ENCODE results near the gene COMT. TPM values are rescaled to one million over a fixed set of nuclear protein-coding genes. Genes with fewer than 3 reads are reported as not detected.

COMT gene
- total RNA-seq, 1 donor from 2014 or later: 221 TPM

DNA sequence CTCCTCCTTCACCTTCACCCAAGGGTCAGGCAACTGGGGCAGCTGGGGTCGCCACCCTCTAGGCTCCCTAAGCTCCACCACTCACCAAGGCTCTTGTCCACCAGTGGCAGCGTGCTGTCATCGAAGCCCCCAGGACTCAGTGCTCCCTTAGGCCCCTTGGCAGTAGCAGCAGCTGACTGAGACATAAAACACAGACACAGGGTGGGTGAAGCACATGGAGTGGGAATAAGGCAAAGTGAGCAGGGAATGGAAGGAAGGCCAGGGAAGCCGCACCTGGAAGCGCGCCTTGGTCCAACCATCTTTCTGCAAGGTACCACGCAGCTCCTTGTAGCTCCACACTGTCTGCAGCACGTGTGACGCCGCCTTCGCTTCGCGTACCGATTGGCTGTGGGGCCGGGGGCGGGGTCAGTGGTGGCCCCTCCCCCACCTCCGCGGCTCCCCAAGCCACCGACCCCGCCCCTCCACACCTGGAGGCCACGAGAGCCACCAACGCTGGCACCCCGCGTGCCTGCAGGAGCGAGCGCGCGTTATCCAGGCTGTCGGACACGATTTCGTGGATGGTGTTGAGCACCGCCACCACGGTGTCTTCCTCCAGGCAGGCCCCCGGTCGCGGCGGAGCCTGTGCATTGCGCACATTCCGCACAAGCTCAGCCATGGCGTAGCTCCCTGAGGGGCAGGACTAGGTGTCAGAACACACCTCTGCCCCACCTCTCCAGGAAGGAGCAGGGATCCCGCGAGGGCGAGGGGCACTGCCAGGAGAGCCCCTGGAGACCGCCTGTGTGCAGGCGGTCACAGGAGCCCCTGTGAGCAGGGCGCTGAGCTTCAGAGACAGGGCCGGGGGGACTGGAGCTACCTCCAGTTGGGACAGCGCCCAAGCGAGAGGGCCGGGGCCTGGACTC lies 31.3 kb downstream of the COMT start:
- Histone ChIP-seq H3K36me3 (ENCODE audit: control insufficient read depth, insufficient read depth, low read length) (peaks cover 9% of the 10 kb centered on the region), H3K27me3 (ENCODE audit: control insufficient read depth, insufficient read depth, low read length) (no peaks in the 10 kb centered on the region), H3K4me3 (ENCODE audit: low read depth, low read length) (no peak overlapping the region)
- FAIRE-seq (no peak), DNase-seq (ENCODE audit: low read depth) (no peak)
- no peak for TF ChIP-seq CTCF (IDR thresholded peaks at IDR 0.05; ENCODE audit: insufficient read depth, low read length, severe bottlenecking)

DNA sequence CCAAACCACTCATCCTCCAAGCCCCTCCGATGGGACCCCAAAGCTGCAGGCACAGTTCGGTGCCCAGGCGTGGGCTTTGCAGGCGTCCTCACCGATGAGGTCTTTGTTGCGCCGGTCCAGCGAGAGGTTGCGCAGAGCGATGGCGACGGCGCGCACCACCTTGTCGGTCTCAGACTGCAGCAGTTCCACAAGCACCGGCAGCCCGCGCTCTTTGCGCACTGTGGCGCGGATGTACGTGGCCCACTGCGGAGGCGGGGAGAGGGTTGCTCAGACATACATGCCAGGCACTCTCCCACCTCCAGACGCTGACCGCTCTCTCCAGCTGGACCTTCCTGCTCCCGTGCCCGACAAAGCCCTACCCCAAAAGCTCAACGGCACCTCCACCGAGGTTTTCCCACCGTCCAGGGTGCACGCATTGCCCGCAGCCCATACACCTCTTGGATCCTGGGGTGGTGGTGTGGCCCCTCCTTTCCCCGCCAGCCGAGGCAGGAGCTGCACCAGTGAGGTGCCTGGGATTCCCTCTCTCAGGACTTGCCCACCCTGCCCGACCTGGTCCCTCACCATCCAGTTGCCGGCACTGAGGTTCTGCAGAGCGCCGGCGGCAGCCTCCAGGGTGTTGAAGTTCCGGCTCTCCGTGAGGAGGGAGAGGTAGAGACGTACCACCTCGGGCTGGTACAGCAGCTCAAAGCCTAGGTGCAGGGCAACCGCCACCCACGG lies 32.1 kb downstream of the COMT start:
- TF ChIP-seq CTCF (IDR thresholded peaks at IDR 0.05; ENCODE audit: insufficient read depth, low read length, severe bottlenecking): no peak
- Histone ChIP-seq H3K4me3 (ENCODE audit: low read depth, low read length) (no peak overlapping the region), H3K27me3 (ENCODE audit: control insufficient read depth, insufficient read depth, low read length) (no peaks in the 10 kb centered on the region), H3K36me3 (ENCODE audit: control insufficient read depth, insufficient read depth, low read length) (peaks cover 6% of the 10 kb centered on the region)
- no peak for FAIRE-seq
- no peak for DNase-seq (ENCODE audit: low read depth)

- H3K36me3 ChIP-seq (ENCODE audit: control insufficient read depth, insufficient read depth, low read length): peaks cover 6% of the 10 kb centered on the region
- TF ChIP-seq CTCF (IDR thresholded peaks at IDR 0.05; ENCODE audit: insufficient read depth, low read length, severe bottlenecking): no peak
- DNase-seq (ENCODE audit: low read depth): no peak
- no peak overlapping the region for H3K4me3 ChIP-seq (ENCODE audit: low read depth, low read length)
- H3K27me3 ChIP-seq (ENCODE audit: control insufficient read depth, insufficient read depth, low read length): no peaks in the 10 kb centered on the region
- FAIRE-seq: no peak
Observed at GRCh38 chr22:19974268-19974861, 32.8 kb downstream of the COMT start.

DNA sequence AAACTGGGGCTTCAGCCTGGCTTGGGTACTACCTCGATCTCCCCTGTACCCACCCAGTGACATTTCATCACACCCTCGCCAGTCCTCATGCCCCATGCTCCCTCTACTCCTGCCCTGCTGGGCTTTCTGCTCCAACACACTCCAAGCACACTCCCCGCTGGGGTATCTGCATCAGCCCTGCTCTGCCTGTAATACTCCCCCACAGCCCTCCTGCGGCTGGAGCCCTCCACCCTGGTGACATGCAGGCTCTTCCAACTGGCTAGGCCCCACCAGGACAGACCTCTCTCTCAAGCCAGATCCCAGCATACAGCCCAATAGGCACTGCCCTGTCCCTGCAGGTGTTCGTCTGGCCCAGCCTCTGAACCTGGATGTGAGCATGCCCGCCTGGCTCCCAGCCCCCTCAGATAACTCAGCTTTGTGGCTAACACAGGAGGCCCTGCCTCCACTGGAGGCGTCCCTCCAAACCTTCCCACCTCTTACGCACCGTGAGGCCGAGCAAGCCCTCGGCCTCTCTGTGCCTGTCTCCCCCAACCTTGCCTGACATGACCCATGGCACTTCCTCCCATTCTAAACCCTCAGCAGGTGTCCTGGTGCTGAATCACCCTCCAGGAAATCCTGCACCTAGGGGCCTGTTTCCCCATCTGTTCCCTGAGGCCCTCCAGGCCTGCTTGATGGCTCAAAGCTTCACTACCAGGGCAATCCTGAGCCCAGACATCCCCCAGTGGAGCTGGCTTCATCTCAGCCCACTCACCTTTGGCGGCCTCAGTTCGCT lies 33.5 kb downstream of the COMT start:
- H3K27me3 ChIP-seq (ENCODE audit: control insufficient read depth, insufficient read depth, low read length): no peaks in the 10 kb centered on the region

More for the DNA sequence above, 33.5 kb downstream of the COMT start:
- Histone ChIP-seq H3K36me3 (ENCODE audit: control insufficient read depth, insufficient read depth, low read length) (peaks cover 6% of the 10 kb centered on the region), H3K4me3 (ENCODE audit: low read depth, low read length) (no peak overlapping the region)
- DNase-seq (ENCODE audit: low read depth) (peak; percentile 60), FAIRE-seq (no peak)
- no peak for TF ChIP-seq CTCF (IDR thresholded peaks at IDR 0.05; ENCODE audit: insufficient read depth, low read length, severe bottlenecking)
